HK-2 (cell line): Measurements from ENCODE around the gene CHFR.
"Not testable (repeated sequence)": the region's sequence is repeated elsewhere in the genome, so short reads cannot be mapped to it uniquely, and the experiment has no call there.

Source experiments
- DNase-seq: peaks from one replicate; pipeline ENCODE4 v3.0.0-alpha.2; 2018; ENCODE audit not compliant: unreplicated experiment

Gene CHFR, protein sequence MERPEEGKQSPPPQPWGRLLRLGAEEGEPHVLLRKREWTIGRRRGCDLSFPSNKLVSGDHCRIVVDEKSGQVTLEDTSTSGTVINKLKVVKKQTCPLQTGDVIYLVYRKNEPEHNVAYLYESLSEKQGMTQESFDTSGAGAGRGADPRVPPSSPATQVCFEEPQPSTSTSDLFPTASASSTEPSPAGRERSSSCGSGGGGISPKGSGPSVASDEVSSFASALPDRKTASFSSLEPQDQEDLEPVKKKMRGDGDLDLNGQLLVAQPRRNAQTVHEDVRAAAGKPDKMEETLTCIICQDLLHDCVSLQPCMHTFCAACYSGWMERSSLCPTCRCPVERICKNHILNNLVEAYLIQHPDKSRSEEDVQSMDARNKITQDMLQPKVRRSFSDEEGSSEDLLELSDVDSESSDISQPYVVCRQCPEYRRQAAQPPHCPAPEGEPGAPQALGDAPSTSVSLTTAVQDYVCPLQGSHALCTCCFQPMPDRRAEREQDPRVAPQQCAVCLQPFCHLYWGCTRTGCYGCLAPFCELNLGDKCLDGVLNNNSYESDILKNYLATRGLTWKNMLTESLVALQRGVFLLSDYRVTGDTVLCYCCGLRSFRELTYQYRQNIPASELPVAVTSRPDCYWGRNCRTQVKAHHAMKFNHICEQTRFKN

DNA sequence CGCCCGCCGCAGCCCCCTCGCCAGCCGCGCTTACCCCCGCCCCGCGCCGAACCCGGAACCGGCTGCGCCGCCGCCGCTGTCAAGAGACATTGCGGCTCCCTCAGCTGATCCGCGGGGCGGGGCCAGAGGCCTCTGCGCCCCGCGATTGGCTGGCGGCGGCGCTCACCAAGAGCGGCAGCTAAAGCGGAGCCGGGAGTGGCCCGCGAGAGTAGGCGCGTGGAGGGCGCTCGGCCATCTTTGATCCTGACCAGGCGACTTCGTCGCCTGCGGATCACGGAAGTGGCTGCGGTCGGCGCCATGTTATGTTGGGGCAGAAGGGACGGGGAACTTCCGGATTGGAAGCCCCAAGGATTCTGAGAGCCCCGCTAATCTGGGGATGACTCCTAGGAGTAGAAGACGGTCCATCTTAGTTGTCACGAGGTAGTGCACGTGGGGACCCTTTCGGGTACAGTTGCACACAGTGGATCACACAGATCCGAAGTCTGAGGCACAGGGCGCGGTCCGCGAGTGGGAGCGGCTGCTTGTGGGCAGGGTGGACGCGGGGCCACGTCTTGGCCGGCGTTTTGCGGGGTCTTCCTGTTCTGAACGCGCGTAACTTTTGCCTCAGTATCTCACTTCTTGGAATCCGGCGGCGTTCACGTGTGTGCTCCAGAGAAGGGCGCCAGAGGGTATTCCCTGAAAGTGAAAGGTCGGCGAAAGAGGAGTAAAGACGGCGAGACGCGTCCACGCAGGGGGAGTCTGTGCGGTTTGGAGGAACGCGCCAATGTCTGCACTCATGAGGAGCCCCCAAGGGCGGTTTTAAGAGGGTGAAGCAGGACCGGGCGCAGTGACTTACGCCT is at the start of gene CHFR:
TSS of gene CHFR (minus strand) at position 93 of the 839 bp plus-strand sequence. CDS start 277 bp downstream, outside the sequence.
- DNase-seq = peak; percentile 97

- not testable (repeated sequence) for DNase-seq
Observed at GRCh38 chr12:132936921-132937320, 49.5 kb upstream of the CHFR start.

DNA sequence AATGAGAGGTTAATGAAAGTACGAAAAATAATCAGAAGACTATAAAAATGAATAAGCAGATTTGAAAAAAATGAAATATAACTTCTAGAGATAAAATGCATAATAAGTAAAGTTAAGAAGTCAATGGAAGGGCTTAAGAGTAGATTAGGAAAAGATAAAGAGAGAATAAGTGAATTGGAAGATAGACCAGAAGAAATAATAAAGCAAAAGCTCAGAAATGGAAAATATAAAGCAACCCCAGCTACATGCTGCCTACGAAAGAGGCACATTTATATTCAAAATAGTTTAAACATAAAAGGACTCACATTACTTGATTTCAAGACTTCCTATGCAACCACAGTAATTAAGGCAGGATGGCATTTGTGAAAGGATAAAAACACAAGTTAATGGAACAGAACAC is 48.8 kb upstream of the CHFR start:
- DNase-seq = no peak

DNA sequence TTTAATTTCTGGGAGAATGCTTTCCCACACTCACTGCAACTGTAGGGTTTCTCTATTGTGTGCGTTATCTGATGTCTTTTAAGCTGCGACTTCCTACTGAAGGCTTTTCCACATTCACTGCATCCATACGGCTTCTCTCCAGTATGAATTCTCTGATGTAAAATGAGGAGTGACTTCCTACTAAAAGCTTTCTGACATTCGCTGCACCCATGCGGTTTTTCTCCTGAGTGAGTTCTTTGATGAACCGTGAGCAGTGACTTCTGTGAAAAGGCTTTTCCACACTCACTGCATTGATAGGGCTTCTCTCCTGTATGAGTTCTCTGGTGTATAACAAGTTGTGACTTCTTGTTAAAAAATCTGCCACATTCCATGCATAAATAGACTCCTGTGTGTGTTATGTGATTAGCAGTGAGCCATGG is 39.0 kb upstream of the CHFR start:
- no peak for DNase-seq

DNA sequence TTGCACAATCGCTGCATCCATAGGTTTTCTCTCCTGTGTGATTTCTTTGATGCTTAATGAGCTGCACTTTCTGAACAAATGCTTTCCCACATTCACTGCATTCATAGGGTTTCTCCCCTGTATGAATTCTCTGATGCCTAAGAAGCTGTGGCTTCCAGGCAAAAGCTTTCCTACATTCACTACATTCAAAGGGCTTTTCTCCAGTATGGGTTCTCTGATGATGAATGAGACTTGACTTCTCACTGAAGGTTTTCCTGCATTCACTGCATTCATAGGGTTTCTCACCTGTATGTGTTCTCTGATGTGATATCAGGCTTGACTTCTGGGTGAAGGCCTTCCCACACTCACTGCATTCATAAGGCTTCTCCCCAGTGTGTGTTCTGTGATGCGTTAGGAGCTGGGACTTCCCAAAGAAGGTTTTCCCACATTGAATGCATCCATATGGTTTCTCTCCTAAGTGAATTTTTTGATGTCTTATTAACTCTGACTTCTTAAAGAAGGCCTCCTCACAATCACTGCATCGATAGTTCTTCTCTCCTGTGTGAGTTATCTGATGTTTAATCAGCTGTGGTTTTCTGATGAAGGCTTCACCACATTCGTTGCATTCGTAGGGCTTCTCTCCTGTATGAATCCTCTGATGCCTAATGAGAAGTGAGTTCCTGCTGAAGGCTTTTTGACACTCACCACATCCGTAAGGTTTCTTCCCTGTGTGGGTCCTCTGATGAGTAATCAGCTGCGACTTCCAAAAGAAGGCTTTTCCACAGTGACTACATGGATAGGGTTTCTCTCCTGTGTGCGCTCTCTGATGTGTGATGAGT is 38.4 kb upstream of the CHFR start:
- DNase-seq = no peak

DNA sequence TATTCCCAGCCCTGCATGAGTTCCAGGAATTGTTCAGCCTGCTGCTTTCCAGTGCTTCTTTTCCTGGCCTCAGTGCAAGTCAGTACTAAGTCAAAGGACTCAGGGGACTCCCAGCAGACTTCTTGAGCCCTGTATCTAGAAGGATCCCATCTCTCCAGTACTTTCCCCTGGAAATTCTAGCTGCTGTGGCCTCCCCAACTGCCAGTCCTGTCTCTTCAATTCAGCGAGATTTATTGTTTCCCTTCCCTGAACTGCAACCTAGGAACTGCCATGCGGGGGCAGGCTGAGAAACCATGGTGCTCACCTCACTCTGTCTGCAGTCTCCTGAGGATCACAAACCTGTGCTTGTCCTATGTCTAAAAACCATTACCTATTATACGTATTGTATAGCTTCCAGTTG is 37.0 kb upstream of the CHFR start:
- DNase-seq = no peak

GRCh38 chr12:132923356-132923909 is 36.0 kb upstream of the CHFR start:
- no peak for DNase-seq

DNA sequence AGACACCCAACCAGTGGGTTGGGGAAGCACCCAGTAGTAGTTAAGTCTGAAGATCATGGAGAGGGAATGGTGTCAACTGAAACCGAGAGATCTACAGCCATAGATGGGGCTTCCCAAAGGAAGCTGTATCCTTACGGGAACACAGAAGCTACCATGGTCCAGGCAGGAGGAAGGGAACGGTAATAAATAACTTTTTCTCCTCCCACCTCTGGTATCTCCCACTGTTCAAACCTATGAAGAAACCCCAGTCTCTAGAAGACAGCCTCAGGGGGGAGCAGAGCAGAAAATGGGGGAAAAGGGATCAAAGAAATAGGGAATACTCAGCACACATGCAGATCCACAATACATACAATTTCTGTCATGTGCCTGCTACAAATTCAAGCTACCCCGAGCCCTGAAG is 35.3 kb upstream of the CHFR start:
- no peak for DNase-seq

DNA sequence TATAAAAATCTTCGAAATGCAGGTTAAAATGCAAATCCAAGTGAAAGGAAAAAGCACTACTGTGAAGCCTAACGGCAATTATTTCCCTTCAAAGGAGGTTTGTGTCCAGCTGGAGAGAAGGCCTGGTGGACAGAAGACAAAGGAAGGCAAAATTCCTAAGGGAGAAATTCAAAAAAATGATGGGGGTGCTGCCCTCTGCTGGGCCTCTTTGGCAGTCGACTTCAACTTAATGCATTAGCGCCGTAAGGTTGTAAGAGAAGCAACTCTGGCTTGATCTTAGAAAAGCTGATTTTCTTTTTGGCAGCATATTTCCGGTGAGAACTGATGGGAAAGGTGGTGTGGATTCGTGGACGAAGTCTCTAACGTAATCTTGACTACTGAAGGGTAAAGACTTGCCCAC is 34.3 kb upstream of the CHFR start:
- no peak for DNase-seq

GRCh38 chr12:132918680-132919079 is 31.3 kb upstream of the CHFR start:
- no peak for DNase-seq

- DNase-seq = no peak
Observed at GRCh38 chr12:132909030-132909368, 21.6 kb upstream of the CHFR start.

DNA sequence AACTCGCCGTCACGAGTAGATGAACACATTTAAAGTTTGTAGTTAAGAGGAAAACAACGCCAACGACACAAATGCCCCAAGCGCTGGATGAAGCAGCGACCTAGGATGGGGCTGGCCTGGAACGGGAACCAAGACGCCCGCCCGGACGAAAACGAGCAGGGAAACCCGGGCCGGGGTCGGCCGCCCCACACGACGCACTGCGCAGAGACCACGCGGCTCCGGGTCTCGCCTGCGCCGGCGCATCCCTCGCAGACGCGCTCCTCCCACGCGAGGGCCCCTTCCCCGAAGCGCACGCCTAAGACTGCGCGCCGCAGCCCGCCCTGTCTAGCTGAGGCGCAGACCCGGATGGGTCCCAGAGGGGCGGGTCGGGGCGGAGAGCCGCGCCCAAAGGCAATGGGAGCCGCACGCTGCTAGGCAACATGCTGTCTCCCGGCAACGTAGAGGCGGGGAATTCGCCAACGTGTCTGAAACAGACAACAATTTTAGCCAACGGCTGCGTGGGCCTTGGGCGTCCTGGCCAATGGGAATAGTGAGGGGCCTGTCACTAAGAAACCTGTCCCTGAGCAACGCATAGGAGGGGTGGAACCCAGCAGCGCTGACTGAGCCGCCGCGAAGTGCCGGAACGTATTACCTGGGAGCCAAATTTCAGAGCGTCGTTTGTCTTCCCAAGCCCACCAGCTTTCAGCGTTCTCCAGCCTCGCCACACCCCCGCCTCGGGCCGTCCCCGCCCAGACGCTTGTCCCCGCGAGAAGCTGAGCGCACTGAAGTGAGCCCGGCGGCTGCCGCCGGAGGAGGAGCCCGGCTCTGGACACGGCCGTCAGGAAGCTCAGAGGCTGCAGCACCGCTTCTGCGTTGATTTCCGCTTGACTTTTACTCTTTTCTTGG is 21.0 kb upstream of the CHFR start:
- peak; percentile 98 for DNase-seq

GRCh38 chr12:132907789-132908144 is 20.4 kb upstream of the CHFR start:
- DNase-seq = not testable (repeated sequence)

- DNase-seq = no peak
Observed at GRCh38 chr12:132907216-132907615, 19.8 kb upstream of the CHFR start.

- DNase-seq = no peak
Observed at GRCh38 chr12:132904718-132905328, 17.4 kb upstream of the CHFR start.

DNA sequence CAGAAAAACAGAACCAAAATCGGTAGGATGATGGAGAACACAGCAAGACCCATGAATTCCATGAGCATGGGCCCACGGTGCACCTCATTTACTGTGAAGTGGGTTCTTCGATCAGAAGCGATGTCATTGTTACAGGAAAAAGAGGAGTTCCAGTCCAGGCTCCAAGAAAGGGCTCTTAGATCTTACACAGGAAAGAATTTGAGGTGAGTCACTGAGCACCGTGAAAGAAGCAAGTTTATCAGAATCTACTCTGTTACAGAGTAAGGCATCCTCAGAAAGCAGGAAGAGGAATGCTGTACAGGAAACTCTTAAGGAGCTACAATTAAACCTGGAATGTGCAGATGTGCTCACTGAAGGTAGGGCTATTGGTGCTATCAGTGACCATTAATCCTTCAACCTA is 11.6 kb upstream of the CHFR start:
- no peak for DNase-seq

- no peak for DNase-seq
Observed at GRCh38 chr12:132888852-132889251, 1.4 kb upstream of the CHFR start.

DNA sequence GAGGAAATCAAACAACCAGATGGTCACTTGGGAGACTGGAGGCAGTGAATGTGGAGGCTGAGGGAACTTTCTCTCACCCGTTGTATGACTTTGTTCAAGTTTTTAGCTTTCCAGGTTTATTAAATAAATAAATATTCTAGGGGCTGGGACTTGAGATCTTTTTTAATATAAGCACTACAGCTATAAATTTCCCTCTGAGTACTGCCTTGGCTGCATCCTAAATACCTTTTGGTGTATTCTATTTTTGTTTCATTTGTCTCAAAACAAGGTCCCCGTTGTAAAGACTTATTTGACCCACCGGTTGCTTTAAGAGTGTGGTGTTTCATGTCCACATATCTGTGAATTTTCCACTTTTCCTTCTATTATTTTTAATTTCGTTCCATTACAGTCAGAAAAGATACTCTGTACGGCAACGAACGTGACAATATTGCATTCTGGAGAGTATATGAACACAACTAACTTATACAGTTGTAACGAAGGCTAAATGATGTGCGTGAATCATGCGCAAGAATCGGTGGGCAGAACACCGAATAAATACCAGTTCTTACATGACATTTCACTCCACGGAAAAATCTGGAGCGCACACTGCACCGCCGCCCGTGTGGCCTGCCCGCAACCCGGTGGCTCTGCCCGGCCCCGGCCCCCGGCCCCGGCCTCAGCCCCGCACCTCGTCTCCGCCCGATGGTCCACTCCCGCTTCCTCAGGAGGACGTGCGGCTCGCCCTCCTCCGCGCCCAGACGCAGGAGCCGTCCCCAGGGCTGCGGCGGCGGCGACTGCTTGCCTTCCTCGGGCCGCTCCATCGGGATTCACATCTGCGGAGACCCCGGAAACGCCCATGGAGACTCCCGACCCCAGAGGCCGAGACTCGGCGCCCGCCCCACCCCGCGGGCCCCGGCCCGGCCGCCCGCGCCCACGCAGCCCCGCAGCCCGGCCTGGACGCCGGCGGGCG is 602 bp downstream of the CHFR start:
- peak; percentile 56 for DNase-seq

GRCh38 chr12:132881818-132882217 is 5.6 kb downstream of the CHFR start:
- no peak for DNase-seq
